ENCODE data around the gene KCNIP3.

KCNIP3 gene

GRCh38 chr2:95349568-95350322, 52.6 kb downstream of the KCNIP3 start:
- no peak for ATAC-seq
- TF ChIP-seq SNAI2 (CRISPR knock-in tag; IDR thresholded peaks at IDR 0.05) (no peak), TOX (CRISPR knock-in tag; IDR thresholded peaks at IDR 0.05; ENCODE audit: borderline replicate concordance) (no peak), PATZ1 (CRISPR knock-in tag; IDR thresholded peaks at IDR 0.05; ENCODE audit: borderline replicate concordance) (no peak), ZNF70 (CRISPR knock-in tag; IDR thresholded peaks at IDR 0.05) (no peak), CREB5 (CRISPR knock-in tag; IDR thresholded peaks at IDR 0.05; ENCODE audit: low read depth) (no peak), ARNTL (CRISPR knock-in tag; IDR thresholded peaks at IDR 0.05; ENCODE audit: borderline replicate concordance, low read depth) (no peak), ISL1 (CRISPR knock-in tag; IDR thresholded peaks at IDR 0.05) (no peak), ZFP30 (CRISPR knock-in tag; IDR thresholded peaks at IDR 0.05) (no peak), CSRNP3 (CRISPR knock-in tag; IDR thresholded peaks at IDR 0.05) (no peak), BACH2 (CRISPR knock-in tag; IDR thresholded peaks at IDR 0.05; ENCODE audit: borderline replicate concordance) (no peak), ZFP3 (CRISPR knock-in tag; IDR thresholded peaks at IDR 0.05) (no peak), ZNF565 (CRISPR knock-in tag; conservative IDR thresholded peaks at IDR 0.05; ENCODE audit: low read depth) (no peak)

GRCh38 chr2:95350368-95350767, 53.2 kb downstream of the KCNIP3 start:
- TF ChIP-seq TCF4 (CRISPR knock-in tag; IDR thresholded peaks at IDR 0.05; ENCODE audit: borderline replicate concordance) = no peak
- no peak for TF ChIP-seq TOX (CRISPR knock-in tag; IDR thresholded peaks at IDR 0.05; ENCODE audit: borderline replicate concordance)
- no peak for TF ChIP-seq POU6F1 (CRISPR knock-in tag; IDR thresholded peaks at IDR 0.05; ENCODE audit: borderline replicate concordance, low read depth)
- no peak for TF ChIP-seq OSR1 (CRISPR knock-in tag; IDR thresholded peaks at IDR 0.05)

GRCh38 chr2:95350774-95351597, 53.8 kb downstream of the KCNIP3 start:
- no peak for ATAC-seq
- TF ChIP-seq PPARA (CRISPR knock-in tag; IDR thresholded peaks at IDR 0.05; ENCODE audit: borderline replicate concordance) (no peak), TCF4 (CRISPR knock-in tag; IDR thresholded peaks at IDR 0.05; ENCODE audit: borderline replicate concordance) (no peak), ISL1 (CRISPR knock-in tag; IDR thresholded peaks at IDR 0.05) (no peak), OSR1 (CRISPR knock-in tag; IDR thresholded peaks at IDR 0.05) (no peak), BACH2 (CRISPR knock-in tag; IDR thresholded peaks at IDR 0.05; ENCODE audit: borderline replicate concordance) (no peak), RARB (CRISPR knock-in tag; IDR thresholded peaks at IDR 0.05) (no peak), ZC3H10 (CRISPR knock-in tag; IDR thresholded peaks at IDR 0.05) (no peak), ZNF8 (CRISPR knock-in tag; IDR thresholded peaks at IDR 0.05) (no peak), ZNF565 (CRISPR knock-in tag; conservative IDR thresholded peaks at IDR 0.05; ENCODE audit: low read depth) (no peak), POU6F1 (CRISPR knock-in tag; IDR thresholded peaks at IDR 0.05; ENCODE audit: borderline replicate concordance, low read depth) (no peak), ZFP30 (CRISPR knock-in tag; IDR thresholded peaks at IDR 0.05) (no peak)

More at GRCh38 chr2:95350368-95350767, 53.2 kb downstream of the KCNIP3 start:
- no peak for ATAC-seq
